HepG2 (cell line): ENCODE measurements around the gene CCL1. TPM values are rescaled to one million over a fixed set of nuclear protein-coding genes. Genes with fewer than 3 reads are reported as not detected.

Source experiments
- ATAC-seq: fragments of 200-7000 bp; cut with Tn5 transposase; 3 replicates; pipeline ENCODE4 v1.9.1; 2020; ENCODE audit warnings: mild to moderate bottlenecking, moderate library complexity
- BruUV-seq: library from RNA; stranded (reverse); fragments of 400-500 nt; replicated peaks from 2 replicates; lab custom pipeline; 2021; lab: Mats Ljungman, UMichigan
- CTCF ChIA-PET: fragments of 300-600 bp; formaldehyde crosslinking; extraction: SDS; loops from one replicate; lab custom pipeline; 2021; ENCODE audit warnings: low total read pairs, inconsistent platforms, low intra/inter-chr PET ratio; lab: Yijun Ruan, JAX
- POLR2A ChIA-PET: fragments of 350-600 bp; sonication (Branson Sonifier 250); formaldehyde crosslinking; loops from one replicate; lab custom pipeline; 2020; ENCODE audit warnings: antibody characterized with exemption, inconsistent platforms; lab: Yijun Ruan, JAX
- DNase-seq: peaks from one replicate; pipeline ENCODE4 v3.0.0-alpha.2; 2015; ENCODE audit warnings: low spot score
- FAIRE-seq: peaks from 3 replicates; lab custom pipeline; 2011; peaks lifted over from hg19 to GRCh38; lab: Jason Lieb, UNC
- H2AFZ ChIP-seq: one replicate; pipeline ENCODE4 v1.6.1; 2011; ENCODE audit warnings: low read length, inconsistent platforms
- H3K27ac ChIP-seq: fragments of 300-600 bp; 3 replicates; pipeline ENCODE4 v1.8.0; 2011; ENCODE audit warnings: mixed run types, mild to moderate bottlenecking, mixed read lengths, low read length, inconsistent platforms; ENCODE audit not compliant: insufficient read depth; ENCODE audit errors: extremely low read length
- H3K27me3 ChIP-seq, 2 experiments: fragments of 200-600 bp in 1 of 2; 2 replicates in 1 of 2; 3 replicates in 1 of 2; pipeline versions ENCODE4 v1.6.0 to v1.8.0; 2011; ENCODE audit warnings: low read length in 2 of 2, mild to moderate bottlenecking in 2 of 2, moderate library complexity in 2 of 2, inconsistent platforms in 1 of 2; ENCODE audit not compliant: insufficient read depth in 2 of 2, control insufficient read depth in 1 of 2
- H3K36me3 ChIP-seq, 2 experiments: fragments of 200-600 bp in 1 of 2; replicated peaks in 1 of 2; 2 replicates in 1 of 2; 3 replicates in 1 of 2; pipeline versions ENCODE4 v1.5.1 to v1.8.0; 2011; ENCODE audit warnings: low read length in 2 of 2, inconsistent platforms in 1 of 2; ENCODE audit not compliant: insufficient read depth in 2 of 2, control insufficient read depth in 1 of 2
- H3K4me1 ChIP-seq: 2 replicates; pipeline ENCODE4 v1.5.1; 2012; ENCODE audit warnings: low read length, inconsistent platforms; ENCODE audit not compliant: insufficient read depth
- H3K4me2 ChIP-seq: 2 replicates; pipeline ENCODE4 v1.6.0; 2011; ENCODE audit warnings: low read depth, low read length, inconsistent platforms
- H3K4me3 ChIP-seq, 3 experiments: fragments of 200-600 bp in 1 of 3; sonication (generic), shearing (Covaris generic) in 1 of 3; replicated peaks in 1 of 3; 2 replicates each; pipeline ENCODE4 v1.5.1; 2011 to 2016; ENCODE audit warnings: low read length in 3 of 3, inconsistent platforms in 2 of 3, low read depth in 2 of 3, mild to moderate bottlenecking in 2 of 3, control low read depth in 1 of 3, mixed read lengths in 1 of 3; ENCODE audit not compliant: insufficient read depth in 1 of 3
- H3K79me2 ChIP-seq: one replicate; pipeline ENCODE4 v1.6.1; 2011; ENCODE audit warnings: low read length, inconsistent platforms; ENCODE audit not compliant: insufficient read depth
- H3K9ac ChIP-seq: 2 replicates; pipeline ENCODE4 v1.6.0; 2011; ENCODE audit warnings: mild to moderate bottlenecking, low read depth, low read length, inconsistent platforms; ENCODE audit not compliant: insufficient read depth
- H3K9me3 ChIP-seq: 2 replicates; pipeline ENCODE4 v1.5.1; 2012; ENCODE audit warnings: mild to moderate bottlenecking, low read length
- H4K20me1 ChIP-seq: 2 replicates; pipeline ENCODE4 v1.6.0; 2011; ENCODE audit warnings: inconsistent platforms, mild to moderate bottlenecking, low read length, moderate library complexity; ENCODE audit not compliant: insufficient read depth
- AGO2 ChIP-seq: fragments of 200-400 bp; formaldehyde crosslinking; optimal IDR thresholded peaks from 2 replicates; pipeline ENCODE3; 2017; ENCODE audit warnings: mild to moderate bottlenecking, low read depth, low read length, moderate library complexity
- ASH2L ChIP-seq: fragments of 300-600, 200-600 bp; sonication (generic); IDR thresholded peaks from 2 replicates; pipeline ENCODE4 v1.7.0; 2017; ENCODE audit warnings: low read depth, mild to moderate bottlenecking, moderate library complexity, mixed read lengths, low read length; ENCODE audit not compliant: insufficient read length
- ATAD3A ChIP-seq: sonication (generic); formaldehyde crosslinking; IDR thresholded peaks from 2 replicates; pipeline ENCODE4 v1.4.0; 2020; ENCODE audit warnings: missing genetic modification reagents
- CEBPB ChIP-seq: IDR thresholded peaks from 2 replicates; pipeline ENCODE4 v1.6.1; 2011; ENCODE audit warnings: low read depth, low read length, improper control_type of control experiment, borderline replicate concordance
- EED ChIP-seq: sonication (generic); formaldehyde crosslinking; IDR thresholded peaks from 2 replicates; pipeline ENCODE4 v1.5.0; 2020; ENCODE audit warnings: mild to moderate bottlenecking, missing genetic modification reagents
- HIVEP1 ChIP-seq: sonication (generic); formaldehyde crosslinking; IDR thresholded peaks from 2 replicates; pipeline ENCODE4 v1.4.0; 2020; ENCODE audit warnings: mild to moderate bottlenecking, missing genetic modification reagents
- KDM6A ChIP-seq: IDR thresholded peaks from 2 replicates; pipeline ENCODE4 v1.6.1; 2016; ENCODE audit warnings: low read depth
- MED8 ChIP-seq: sonication (generic); formaldehyde crosslinking; IDR thresholded peaks from 2 replicates; pipeline ENCODE4 v1.8.1; 2023; ENCODE audit warnings: mild to moderate bottlenecking, missing genetic modification reagents; ENCODE audit not compliant: insufficient replicate concordance
- PHF20 ChIP-seq: sonication (generic); formaldehyde crosslinking; IDR thresholded peaks from 2 replicates; pipeline ENCODE4 v1.5.0; 2020; ENCODE audit warnings: mild to moderate bottlenecking, missing genetic modification reagents
- RFXAP ChIP-seq: sonication (generic); formaldehyde crosslinking; IDR thresholded peaks from 2 replicates; pipeline ENCODE4 v1.4.0; 2020; ENCODE audit warnings: missing genetic modification reagents, borderline replicate concordance
- SAFB2 ChIP-seq: sonication (generic); formaldehyde crosslinking; IDR thresholded peaks from 2 replicates; pipeline ENCODE4 v1.5.1; 2020; ENCODE audit warnings: missing genetic modification reagents, low read depth, mild to moderate bottlenecking, borderline replicate concordance
- SMAD9 ChIP-seq: sonication (generic); formaldehyde crosslinking; IDR thresholded peaks from 2 replicates; pipeline ENCODE4 v1.5.1; 2020; ENCODE audit warnings: mild to moderate bottlenecking, missing genetic modification reagents
- ZNF33A ChIP-seq: sonication (generic); formaldehyde crosslinking; IDR thresholded peaks from 2 replicates; pipeline ENCODE4 v1.5.1; 2020; ENCODE audit warnings: missing genetic modification reagents, mild to moderate bottlenecking, moderate library complexity, borderline replicate concordance
- ZNF607 ChIP-seq: sonication (generic); formaldehyde crosslinking; IDR thresholded peaks from 2 replicates; pipeline ENCODE4 v1.5.1; 2020; ENCODE audit warnings: missing genetic modification reagents, mild to moderate bottlenecking, borderline replicate concordance
- WGBS: methylation state at CpG from one replicate; pipeline ENCODE4 v1.1.6; 2017; ENCODE audit warnings: low lambda C conversion rate; 5-methylcytosine and 5-hydroxymethylcytosine counted together
- in situ Hi-C: cut with HindIII; loops from 2 replicates; pipeline ENCODE4 v1.10.0; 2017; ENCODE audit warnings: low pct_unique_long_range_greater_than_20kb; ENCODE audit not compliant: extremely low pct_ligation_motif_present
- intact Hi-C: fragments of 100-400 bp; cut with micrococcal nuclease; formaldehyde crosslinking; loops from one replicate; pipeline ENCODE4 v1.10.0; 2022; ENCODE audit not compliant: unreplicated experiment
- polyA plus RNA-seq, 8 experiments: library from polyadenylated mRNA; depleted of rRNA in 3 of 8; stranded (reverse) in 7 of 8; unstranded in 1 of 8; fragments of >200 nt; fragmentation: Illumina TruSeq in 4 of 8; extraction: Trizol in 4 of 8; gene quantifications; 2 replicates each; pipeline versions ENCODE4 v1.2.1 to v1.2.3, GENCODE V29; 2011 to 2016; ENCODE audit warnings: low read depth in 4 of 8, missing spikeins in 1 of 8, mixed read lengths in 1 of 8; ENCODE audit not compliant: insufficient read depth in 1 of 8
- total RNA-seq, 5 experiments: library from RNA; depleted of rRNA; stranded (reverse); fragments of >200 nt; fragmentation: Illumina TruSeq; extraction: Trizol; gene quantifications; 2 replicates each; pipeline ENCODE4 v1.2.3, GENCODE V29; 2016; ENCODE audit warnings: low read depth in 1 of 5
- TF ChIP-seq, protein P1 (sequence below): sonication (generic); formaldehyde crosslinking; conservative IDR thresholded peaks from 2 replicates; pipeline ENCODE4 v1.5.0; 2020; ENCODE audit warnings: missing genetic modification reagents
- TF ChIP-seq, protein P2 (sequence below): sonication (generic); formaldehyde crosslinking; IDR thresholded peaks from 2 replicates; pipeline ENCODE4 v1.4.0; 2020; ENCODE audit warnings: missing genetic modification reagents, borderline replicate concordance

The CCL1 gene
- total and polyA plus RNA-seq, 2 of the 13 experiments (the other 11 are each of a cell fraction or from before 2014, with no cell fraction given), result not detected

DNA sequence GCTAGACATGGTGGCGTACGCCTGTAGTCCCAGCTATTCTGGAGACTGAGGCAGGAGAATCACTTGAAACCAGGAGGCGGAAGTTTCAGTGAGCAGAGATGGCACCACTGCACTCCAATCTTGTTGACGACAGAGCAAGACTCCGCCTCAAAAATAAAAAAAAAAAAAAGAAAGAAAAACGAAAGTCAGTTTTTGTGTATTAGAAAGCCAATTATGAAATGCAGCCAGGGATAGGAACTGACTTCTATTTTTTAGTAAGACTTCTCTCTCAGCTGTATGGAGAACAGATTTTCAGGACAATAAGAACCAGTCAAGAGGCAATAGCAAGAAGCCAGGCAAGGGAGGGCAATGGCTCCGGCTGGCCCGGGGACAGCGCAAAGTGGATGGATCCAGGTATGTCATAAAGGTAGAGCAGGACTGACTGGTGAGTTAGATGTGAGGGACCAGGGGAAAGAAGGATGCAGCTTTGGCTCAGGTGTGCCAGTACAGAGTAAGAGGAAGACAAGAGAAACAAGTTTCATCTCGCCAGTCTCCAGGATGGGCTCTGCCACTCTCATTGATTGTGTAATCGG, 12.5 kb upstream of the CCL1 start:
- H3K27me3 ChIP-seq, result no peaks in the 10 kb centered on the region
- H3K9ac ChIP-seq, result no peak overlapping the region
- WGBS, result 63% methylated on average over 11 of the region's 11 CpGs
- H2AFZ ChIP-seq, result no peak overlapping the region
- H3K4me1 ChIP-seq, result no peaks in the 10 kb centered on the region
- DNase-seq (no peak), ATAC-seq (no peak), FAIRE-seq (no peak)
- intact Hi-C loops, result no loop called here
- POLR2A ChIA-PET, result no interaction called here
- H4K20me1 ChIP-seq, result no peaks in the 10 kb centered on the region
- TF ChIP-seq AGO2 (no peak), CEBPB (0 out of 2 replicates have a peak, but pooled peaks have one; percentile 16), PHF20 (CRISPR knock-in tag) (no peak), ATAD3A (no peak)
- no peak overlapping the region for H3K27ac ChIP-seq
- H3K36me3 ChIP-seq, result no peaks in the 10 kb centered on the region
- H3K4me2 ChIP-seq, result no peak overlapping the region
- H3K4me3 ChIP-seq, result no peak overlapping the region
- H3K79me2 ChIP-seq, result no peaks in the 10 kb centered on the region
- no peaks in the 10 kb centered on the region for H3K9me3 ChIP-seq
- in situ Hi-C loops, result no loop called here
- CTCF ChIA-PET, result no interaction called here
- no TSS peak for BruUV-seq

DNA sequence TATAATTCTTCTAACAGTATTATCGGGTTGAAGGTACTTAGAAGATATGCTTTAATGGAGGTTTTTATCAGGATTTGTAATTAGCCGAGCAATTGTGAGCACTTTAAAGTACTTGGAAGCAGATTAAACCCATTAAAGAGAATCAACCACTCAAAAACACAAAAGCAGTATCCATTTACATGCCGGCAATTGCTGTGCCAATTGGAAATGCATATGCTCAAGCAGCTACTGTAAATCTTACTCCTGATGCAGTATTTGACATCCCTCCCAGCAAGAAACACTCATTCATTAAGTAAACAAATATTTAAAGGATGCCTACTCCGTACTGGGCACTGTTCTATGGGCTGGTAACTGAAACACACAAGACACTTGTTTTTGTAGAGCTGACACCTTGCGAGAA, 11.4 kb upstream of the CCL1 start:
- DNase-seq (no peak), FAIRE-seq (no peak), ATAC-seq (no peak)
- ChIA-PET POLR2A (no interaction called here), CTCF (no interaction called here)
- in situ Hi-C loops (no loop called here), intact Hi-C loops (no loop called here)
- Histone ChIP-seq H3K36me3 (no peaks in the 10 kb centered on the region), H3K4me1 (no peaks in the 10 kb centered on the region), H3K9ac (no peak overlapping the region), H3K9me3 (no peaks in the 10 kb centered on the region), H3K4me2 (no peak overlapping the region), H3K79me2 (no peaks in the 10 kb centered on the region), H3K4me3 (no peak overlapping the region), H4K20me1 (no peaks in the 10 kb centered on the region), H3K27me3 (no peaks in the 10 kb centered on the region; a peak in 1 of 5 replicates), H2AFZ (no peak overlapping the region), H3K27ac (no peak overlapping the region)
- BruUV-seq, result no TSS peak
- 21% methylated on average over 5 of the region's 5 CpGs for WGBS
- TF ChIP-seq, protein P1, sequence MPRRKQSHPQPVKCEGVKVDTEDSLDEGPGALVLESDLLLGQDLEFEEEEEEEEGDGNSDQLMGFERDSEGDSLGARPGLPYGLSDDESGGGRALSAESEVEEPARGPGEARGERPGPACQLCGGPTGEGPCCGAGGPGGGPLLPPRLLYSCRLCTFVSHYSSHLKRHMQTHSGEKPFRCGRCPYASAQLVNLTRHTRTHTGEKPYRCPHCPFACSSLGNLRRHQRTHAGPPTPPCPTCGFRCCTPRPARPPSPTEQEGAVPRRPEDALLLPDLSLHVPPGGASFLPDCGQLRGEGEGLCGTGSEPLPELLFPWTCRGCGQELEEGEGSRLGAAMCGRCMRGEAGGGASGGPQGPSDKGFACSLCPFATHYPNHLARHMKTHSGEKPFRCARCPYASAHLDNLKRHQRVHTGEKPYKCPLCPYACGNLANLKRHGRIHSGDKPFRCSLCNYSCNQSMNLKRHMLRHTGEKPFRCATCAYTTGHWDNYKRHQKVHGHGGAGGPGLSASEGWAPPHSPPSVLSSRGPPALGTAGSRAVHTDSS (CRISPR knock-in tag), result no peak
- TF ChIP-seq RFXAP (CRISPR knock-in tag), result no peak
- TF ChIP-seq, protein P2, sequence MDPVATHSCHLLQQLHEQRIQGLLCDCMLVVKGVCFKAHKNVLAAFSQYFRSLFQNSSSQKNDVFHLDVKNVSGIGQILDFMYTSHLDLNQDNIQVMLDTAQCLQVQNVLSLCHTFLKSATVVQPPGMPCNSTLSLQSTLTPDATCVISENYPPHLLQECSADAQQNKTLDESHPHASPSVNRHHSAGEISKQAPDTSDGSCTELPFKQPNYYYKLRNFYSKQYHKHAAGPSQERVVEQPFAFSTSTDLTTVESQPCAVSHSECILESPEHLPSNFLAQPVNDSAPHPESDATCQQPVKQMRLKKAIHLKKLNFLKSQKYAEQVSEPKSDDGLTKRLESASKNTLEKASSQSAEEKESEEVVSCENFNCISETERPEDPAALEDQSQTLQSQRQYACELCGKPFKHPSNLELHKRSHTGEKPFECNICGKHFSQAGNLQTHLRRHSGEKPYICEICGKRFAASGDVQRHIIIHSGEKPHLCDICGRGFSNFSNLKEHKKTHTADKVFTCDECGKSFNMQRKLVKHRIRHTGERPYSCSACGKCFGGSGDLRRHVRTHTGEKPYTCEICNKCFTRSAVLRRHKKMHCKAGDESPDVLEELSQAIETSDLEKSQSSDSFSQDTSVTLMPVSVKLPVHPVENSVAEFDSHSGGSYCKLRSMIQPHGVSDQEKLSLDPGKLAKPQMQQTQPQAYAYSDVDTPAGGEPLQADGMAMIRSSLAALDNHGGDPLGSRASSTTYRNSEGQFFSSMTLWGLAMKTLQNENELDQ (CRISPR knock-in tag), result no peak
- no peak for TF ChIP-seq SAFB2 (CRISPR knock-in tag)
- TF ChIP-seq KDM6A, result no peak
- TF ChIP-seq SMAD9 (CRISPR knock-in tag), result no peak
- no peak for TF ChIP-seq EED (CRISPR knock-in tag)
- TF ChIP-seq MED8 (CRISPR knock-in tag), result no peak
- no peak for TF ChIP-seq ASH2L
- no peak for TF ChIP-seq ZNF607 (CRISPR knock-in tag)
- TF ChIP-seq HIVEP1 (CRISPR knock-in tag), result no peak
- no peak for TF ChIP-seq ZNF33A (CRISPR knock-in tag)
